NCI-H526 treated with DMSO at 0.1 percent for 48 hours (cell line): ENCODE measurements around the gene DHX57.

Source experiments
- DNase-seq: peaks from one replicate; lab custom pipeline; 2025; lab: John Stamatoyannopoulos, UW

Gene DHX57

DNA sequence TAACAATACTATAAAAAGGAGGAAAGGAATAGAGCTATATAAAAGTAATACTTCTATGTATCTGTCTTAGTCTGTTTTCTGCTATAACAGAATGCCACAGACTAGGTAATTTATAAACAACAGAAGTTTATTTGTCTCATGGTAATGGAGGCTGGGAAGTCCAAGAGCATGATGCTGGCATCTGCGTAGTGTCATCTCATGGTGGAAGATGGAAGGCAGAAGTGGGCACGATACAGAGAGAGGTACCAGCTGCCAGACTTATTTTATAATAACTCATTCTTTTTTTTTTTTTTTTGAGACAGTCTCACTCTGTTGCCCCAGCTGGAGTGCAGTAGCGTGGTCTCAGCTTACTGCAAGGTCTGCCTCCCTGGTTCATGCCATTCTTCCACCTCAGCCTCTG is 4.3 kb downstream of the DHX57 start:
- DNase-seq: no peak

DNA sequence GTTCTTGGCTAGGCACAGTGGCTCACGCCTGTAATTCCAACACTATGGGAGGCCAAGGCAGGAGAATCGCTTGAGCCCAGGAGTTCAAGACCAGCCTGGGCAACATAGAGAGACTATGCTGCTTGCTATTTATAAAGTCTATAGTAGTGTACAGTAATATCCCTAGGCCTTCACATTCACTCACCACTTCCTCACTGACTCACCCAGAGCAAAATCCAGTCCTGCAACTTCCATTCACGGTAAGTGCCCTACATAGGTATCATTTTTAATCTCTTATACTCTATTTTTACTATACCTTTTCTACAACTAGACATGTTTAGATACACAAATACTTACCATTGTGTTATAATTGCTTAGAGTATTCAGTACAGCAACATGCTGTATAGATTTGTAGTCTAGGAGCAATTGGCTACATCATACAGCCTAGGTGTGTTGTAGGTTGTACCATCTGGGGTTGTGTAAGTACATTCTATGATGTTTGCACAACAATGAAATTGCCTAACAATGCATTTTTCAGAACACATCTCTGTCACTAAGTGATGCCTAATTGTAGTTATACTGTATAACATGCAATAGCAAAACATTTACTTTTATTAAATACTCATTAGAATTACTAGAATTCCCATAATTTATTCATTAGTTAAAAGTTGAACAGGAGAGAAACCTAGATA is 8.8 kb downstream of the DHX57 start:
- DNase-seq: no peak

GRCh38 chr2:38863061-38863695 is 12.6 kb downstream of the DHX57 start:
- DNase-seq: no peak

DNA sequence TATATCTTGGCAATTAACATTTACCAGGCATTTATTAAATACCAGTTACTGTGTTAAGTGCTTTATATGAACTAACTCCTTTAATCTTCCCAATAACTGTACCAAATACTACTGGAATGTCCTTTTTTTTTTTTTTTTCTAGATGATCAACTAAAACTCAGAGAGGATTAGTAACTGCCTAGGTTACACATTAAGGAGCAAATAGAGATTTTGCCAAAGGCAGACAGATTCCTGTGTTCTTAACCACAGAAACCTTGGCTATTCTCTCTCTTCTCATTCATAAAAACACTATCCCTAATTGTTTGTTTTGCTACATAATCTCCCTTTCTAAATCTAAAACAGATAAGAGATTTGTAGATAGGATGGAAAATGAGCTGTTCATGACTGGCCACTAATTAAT is 13.3 kb downstream of the DHX57 start:
- no peak for DNase-seq

DNA sequence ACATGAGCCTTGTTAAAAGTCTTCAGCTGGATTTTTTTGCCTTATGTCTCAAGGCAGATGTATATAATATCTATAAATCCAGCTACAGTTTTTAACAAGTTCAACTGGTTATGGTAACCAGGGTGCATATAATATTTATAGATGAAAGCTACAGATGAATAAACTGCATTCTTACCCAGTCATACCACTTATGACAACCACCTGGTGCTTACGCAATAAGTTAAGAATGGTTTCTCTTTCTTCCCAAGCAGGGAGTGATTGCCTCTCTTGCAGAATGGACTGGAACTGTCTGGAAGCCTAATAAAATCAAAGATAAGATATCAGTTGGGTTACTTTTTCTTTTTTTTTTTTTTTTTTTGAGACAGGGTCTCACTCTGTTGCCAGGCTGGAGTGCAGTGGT is 19.6 kb downstream of the DHX57 start:
- no peak for DNase-seq

- no peak for DNase-seq
These were observed 25.7 kb downstream of the DHX57 start for GRCh38 chr2:38850045-38850444.

DNA sequence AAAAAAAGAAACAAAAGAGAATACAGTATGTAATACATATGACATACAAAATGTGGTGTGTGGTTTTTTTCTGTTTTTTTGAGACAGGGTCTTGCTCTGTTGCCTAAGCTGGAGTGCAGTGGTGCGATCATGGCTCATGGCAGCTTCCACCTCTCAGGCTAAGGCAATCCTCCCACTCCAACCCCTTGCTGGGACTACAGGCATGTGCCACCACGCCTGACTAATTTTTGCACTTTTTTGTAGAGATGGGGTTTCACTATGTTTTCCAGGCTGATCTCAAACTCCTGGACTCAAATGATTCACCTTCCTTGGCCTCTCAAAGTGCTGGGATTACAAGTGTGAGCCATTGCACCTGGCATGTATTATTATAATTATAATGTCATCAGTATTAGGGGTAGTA is 38.9 kb downstream of the DHX57 start:
- DNase-seq: no peak

DNA sequence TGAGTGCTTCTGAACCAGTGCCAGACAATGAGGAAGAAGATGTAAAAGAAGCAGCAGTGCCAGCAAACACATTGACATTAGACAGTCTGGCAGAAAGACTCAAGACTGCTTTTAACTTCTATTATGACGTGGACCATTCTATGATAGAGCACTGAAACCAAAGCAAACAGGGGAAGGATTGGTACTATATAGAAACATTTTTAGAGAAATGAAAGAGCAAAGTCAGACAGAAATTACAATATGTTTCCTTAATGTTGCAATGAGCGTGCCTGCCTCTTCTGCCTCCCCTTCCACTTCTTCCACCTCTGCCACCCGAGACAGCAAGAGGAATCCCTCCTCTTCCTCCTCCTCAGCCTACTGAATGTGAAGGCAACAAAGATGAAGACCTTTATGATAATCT is 39.7 kb downstream of the DHX57 start:
- DNase-seq: no peak

DNA sequence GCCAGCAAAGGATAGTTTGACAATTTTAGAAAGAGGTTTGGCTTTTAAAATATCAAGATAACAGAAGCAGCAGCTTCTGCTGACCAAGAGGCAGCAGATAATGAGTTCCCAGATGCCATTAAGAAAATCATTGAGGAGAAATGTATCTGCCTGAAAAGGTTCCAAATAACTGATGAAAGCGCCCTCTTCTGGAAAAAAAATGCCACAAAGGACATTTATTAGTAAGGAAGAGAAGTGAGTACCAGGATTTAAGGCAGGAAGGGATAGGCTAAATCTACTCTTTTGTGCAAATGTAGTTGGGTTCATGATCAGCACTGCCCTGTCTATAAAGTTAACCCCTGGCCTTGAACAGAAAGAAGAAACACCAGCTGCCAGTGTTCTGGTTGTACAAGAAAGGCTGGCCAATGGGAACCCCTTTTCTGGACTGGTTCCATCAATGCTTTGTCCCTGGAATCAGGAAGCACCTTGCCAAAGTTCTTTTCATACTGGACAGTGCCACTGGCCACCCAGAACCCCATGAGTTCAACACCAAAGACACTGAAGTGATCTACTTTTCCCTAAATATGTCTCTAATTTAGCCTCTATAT is 40.6 kb downstream of the DHX57 start:
- peak; percentile 25 for DNase-seq

- no peak for DNase-seq
These were observed 45.1 kb downstream of the DHX57 start for GRCh38 chr2:38830526-38831159.

GRCh38 chr2:38829971-38830370 is 45.8 kb downstream of the DHX57 start:
- no peak for DNase-seq

DNA sequence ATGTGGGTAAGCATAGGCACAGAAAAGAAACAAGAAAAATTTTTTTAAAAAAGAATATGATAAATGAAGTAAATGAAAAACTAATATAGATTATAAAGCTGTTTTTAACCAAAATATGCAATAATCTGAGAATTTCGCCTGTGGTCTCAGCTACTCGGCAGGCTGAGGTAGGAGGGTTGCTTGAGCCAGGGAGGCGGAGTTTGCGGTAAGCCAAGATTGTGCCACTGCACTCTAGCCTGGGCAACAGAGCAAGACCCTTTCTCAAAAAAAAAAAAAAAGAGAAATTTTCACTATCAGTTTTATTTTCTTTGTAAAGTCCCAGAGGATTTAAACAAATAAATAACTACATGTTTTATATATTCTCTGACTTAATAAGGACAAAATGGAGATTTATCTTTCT is 47.3 kb downstream of the DHX57 start:
- DNase-seq: no peak

DNA sequence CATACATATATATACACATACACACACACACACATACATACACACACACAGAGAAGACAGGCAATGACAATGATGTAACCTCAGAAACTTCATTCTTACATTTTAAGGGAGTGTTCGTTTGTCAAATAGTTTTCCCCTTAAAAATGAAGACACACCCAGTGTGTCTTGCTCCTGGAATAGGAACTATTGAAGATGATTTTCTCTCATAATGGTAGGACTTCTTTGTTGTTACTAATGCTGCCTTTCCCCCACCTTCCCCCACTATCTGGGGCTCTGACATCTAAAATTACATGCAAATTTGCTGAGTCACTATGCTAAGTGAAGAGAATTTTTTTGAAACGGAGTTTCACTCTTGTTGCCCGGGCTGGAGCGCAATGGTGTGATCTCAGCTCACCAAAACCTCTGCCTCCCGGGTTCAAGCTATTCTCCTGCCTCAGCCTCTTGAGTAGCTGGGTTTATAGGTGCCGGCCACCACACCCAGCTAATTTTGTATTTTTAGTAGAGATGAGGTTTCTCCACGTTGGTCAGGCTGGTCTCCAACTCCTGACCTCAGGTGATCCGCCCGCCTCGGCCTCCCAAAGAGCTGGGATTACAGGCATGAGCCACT is 48.1 kb downstream of the DHX57 start:
- DNase-seq: peak; percentile 29

GRCh38 chr2:38825956-38826355 is 49.8 kb downstream of the DHX57 start:
- no peak for DNase-seq

- no peak for DNase-seq
These were observed 50.8 kb downstream of the DHX57 start for GRCh38 chr2:38824906-38825305.

DNA sequence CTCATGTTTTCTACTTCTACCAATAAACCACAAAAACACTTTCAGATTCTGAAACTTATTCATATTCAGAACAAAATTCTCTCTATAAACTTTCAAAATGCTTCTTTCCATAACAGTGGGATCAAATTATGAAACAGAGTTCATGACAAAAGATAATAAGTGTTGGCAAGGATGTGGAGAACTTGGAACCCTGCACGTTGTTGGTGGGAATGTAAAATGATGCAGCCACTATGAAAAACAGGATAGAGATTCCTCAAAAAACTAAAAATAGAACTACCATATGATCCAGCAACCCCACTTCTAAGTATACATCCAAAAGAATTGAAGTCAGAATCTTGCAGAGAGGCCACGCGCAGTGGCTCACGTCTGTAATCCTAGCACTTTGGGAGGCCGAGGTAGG is 52.3 kb downstream of the DHX57 start:
- DNase-seq: no peak

DNA sequence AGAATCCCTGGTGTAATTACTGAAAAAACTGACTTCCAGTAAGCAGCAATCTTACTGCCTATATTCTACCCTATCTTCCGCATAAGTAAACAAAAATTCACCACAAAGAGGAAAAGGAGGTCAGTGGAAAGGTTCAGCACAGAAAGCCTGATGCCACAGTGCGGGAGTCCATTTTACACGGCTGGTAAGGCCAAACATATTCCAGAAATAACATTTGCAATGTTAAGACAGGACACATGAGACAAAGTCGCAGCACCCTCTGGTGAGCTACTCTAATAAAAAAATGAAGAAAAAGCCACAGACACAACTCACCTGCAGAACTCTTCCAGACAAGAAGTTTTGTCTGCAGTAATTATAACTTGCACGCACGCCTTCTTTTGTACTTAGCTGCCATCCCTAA is 57.2 kb downstream of the DHX57 start:
- DNase-seq: no peak

DNA sequence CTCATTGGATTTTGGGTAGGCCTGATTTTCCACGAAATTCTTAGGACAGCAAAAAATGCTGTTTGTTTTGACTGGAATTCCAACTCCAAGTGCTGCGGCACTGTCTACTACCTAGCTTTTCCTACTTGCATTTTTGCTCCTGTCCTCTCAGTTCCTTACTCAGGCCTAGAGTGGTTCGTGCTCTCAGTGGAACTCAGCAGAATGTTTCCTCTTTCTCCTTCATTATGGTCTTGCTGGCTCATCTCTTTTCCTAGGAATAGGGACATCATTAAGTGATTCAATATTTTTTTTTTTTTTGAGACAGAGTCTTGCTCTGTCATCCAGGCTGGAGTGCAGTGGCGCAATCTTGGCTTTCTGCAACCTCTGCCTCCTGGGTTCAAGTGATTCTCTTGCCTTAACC is 59.8 kb downstream of the DHX57 start:
- no peak for DNase-seq

DNA sequence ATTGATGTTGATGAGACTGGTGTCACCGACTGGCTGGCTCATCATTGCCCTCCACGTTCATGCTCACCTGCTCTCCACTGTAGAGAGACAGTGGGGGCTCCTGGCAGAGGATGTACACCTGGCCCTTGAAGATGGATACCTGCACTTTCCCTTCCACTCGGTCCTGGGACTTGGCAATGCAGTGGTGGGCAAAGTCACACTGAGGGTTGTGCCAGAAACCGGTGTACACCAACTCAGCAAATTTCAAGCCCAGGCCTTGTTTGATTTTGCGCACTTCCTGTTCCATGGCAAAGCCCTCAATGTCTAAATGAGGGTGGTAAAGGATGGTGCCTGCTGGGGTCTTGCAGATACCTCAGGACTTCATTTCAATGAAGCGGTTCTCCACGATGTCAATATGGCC is 65.2 kb downstream of the DHX57 start:
- DNase-seq: no peak

GRCh38 chr2:38808677-38809076 is 67.1 kb downstream of the DHX57 start:
- no peak for DNase-seq

GRCh38 chr2:38806733-38807059 is 69.0 kb downstream of the DHX57 start:
- no peak for DNase-seq

- no peak for DNase-seq
These were observed 69.6 kb downstream of the DHX57 start for GRCh38 chr2:38806015-38806732.
